ENCODE data around the gene LSM11.

LSM11 gene

GRCh38 chr5:157799578-157799977 lies 56.1 kb downstream of the LSM11 start:
- DNase-seq (ENCODE audit: low read depth in 1 of 2, low spot score in 1 of 2) = peak in 1 of 2 experiments; percentile 12
- H3K4me3 ChIP-seq (replicated peaks; ENCODE audit: insufficient read depth, low read length) = no peak overlapping the region
- H3K27me3 ChIP-seq (ENCODE audit: insufficient read depth, poor library complexity, severe bottlenecking) = no peaks in the 10 kb centered on the region
- H3K27ac ChIP-seq (replicated peaks) = no peak overlapping the region
- TF ChIP-seq REST (IDR thresholded peaks at IDR 0.05; ENCODE audit: insufficient replicate concordance, low read depth) = no peak
- no peak for TF ChIP-seq SPI1 (IDR thresholded peaks at IDR 0.05; ENCODE audit: borderline replicate concordance, low read depth)
- no peak for TF ChIP-seq CTCF (IDR thresholded peaks at IDR 0.05; ENCODE audit: insufficient read depth, low read length)
- TF ChIP-seq POLR2AphosphoS5 (IDR thresholded peaks at IDR 0.05; ENCODE audit: low read depth) = no peak
- TF ChIP-seq GABPA (IDR thresholded peaks at IDR 0.05; ENCODE audit: low read depth) = no peak

- H3K27ac ChIP-seq (replicated peaks) = no peak overlapping the region
- no peak overlapping the region for H3K4me3 ChIP-seq (replicated peaks; ENCODE audit: insufficient read depth, low read length)
- no peak for DNase-seq (ENCODE audit: low read depth in 1 of 2, low spot score in 1 of 2)
- TF ChIP-seq CTCF (IDR thresholded peaks at IDR 0.05; ENCODE audit: insufficient read depth, low read length) (no peak), POLR2AphosphoS5 (IDR thresholded peaks at IDR 0.05; ENCODE audit: low read depth) (no peak), REST (IDR thresholded peaks at IDR 0.05; ENCODE audit: insufficient replicate concordance, low read depth) (no peak), GABPA (IDR thresholded peaks at IDR 0.05; ENCODE audit: low read depth) (no peak), SPI1 (IDR thresholded peaks at IDR 0.05; ENCODE audit: borderline replicate concordance, low read depth) (no peak)
- H3K27me3 ChIP-seq (ENCODE audit: insufficient read depth, poor library complexity, severe bottlenecking) = no peaks in the 10 kb centered on the region
Observed at GRCh38 chr5:157800137-157800536, 56.6 kb downstream of the LSM11 start.

- no peak for TF ChIP-seq SPI1 (IDR thresholded peaks at IDR 0.05; ENCODE audit: borderline replicate concordance, low read depth)
- TF ChIP-seq GABPA (IDR thresholded peaks at IDR 0.05; ENCODE audit: low read depth) = no peak
- TF ChIP-seq POLR2AphosphoS5 (IDR thresholded peaks at IDR 0.05; ENCODE audit: low read depth) = no peak
- no peak for TF ChIP-seq CTCF (IDR thresholded peaks at IDR 0.05; ENCODE audit: insufficient read depth, low read length)
- TF ChIP-seq REST (IDR thresholded peaks at IDR 0.05; ENCODE audit: insufficient replicate concordance, low read depth) = no peak
- no peak for DNase-seq (ENCODE audit: low read depth in 1 of 2, low spot score in 1 of 2)
- no peak overlapping the region for H3K27ac ChIP-seq (replicated peaks)
- no peaks in the 10 kb centered on the region for H3K27me3 ChIP-seq (ENCODE audit: insufficient read depth, poor library complexity, severe bottlenecking)
- no peak overlapping the region for H3K4me3 ChIP-seq (replicated peaks; ENCODE audit: insufficient read depth, low read length)
Observed at GRCh38 chr5:157802736-157803135, 59.2 kb downstream of the LSM11 start.

Data from HL-60 (cell line).